CD4-positive, alpha-beta T cell treated with Interleukin-15 for 1 hour (primary cell): ENCODE measurements around the gene SIN3B.

Source experiments
- DNase-seq: peaks from one replicate; pipeline ENCODE4 v3.0.0-alpha.2; 2020

Gene SIN3B

DNA sequence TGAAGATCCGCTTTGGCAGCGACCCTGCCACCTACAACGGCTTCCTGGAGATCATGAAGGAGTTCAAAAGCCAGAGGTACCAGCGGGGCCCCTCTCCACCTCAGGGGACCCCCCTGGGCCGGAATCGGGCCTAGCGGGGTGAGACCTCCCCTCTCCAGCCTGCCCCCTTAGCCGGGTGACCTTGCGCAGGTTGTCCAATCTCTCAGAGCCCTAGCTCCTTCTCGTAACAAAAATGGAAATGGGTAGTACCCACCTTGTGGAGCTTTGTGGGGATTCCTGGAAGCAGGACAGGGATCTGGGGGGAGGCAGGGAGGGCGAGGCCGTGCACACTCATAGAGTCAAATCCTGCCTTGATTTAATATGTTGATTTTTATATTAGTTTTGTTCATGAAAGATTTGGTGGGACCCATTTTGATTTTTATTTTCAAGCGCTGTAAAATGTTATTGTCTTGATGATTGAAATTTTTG lies 658 bp downstream of the SIN3B start:
- DNase-seq, result no peak

DNA sequence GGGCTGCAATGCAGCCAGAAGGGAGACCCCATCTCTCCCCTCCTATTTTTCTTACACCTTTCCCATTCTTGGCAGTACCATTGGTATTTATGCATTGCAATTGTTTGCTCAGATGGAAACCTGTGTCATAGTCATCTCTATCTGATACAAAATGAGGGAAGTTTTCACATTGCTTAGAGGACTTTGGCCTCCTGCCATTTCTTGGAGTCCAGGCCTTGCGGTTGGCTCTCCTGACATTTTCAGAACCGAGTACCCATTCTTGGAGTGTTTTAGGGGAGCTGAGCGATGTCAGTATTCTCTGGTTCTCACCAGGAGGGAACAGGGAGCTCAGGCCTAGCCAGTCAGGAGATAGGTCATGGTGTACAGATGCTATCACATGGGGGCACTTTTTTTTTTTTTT lies 1.5 kb downstream of the SIN3B start:
- DNase-seq, result no peak

DNA sequence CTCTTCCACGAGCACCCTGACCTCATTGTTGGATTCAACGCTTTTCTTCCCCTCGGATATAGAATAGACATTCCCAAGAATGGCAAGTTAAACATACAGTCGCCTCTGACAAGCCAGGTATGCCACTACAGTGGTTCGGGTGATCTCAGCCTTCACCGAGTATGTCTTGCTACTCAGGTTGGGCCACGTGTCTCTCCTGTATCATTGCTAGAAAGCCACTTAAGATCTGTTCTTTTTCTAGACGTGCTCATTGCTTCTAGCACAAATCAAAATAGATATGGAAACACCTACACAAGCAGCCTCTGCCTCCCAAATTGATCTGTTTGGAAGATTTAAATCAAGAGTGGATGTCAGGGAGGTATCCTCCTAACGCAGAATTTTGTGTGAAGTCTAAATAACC lies 2.3 kb downstream of the SIN3B start:
- no peak for DNase-seq

GRCh38 chr19:16834747-16835146 lies 5.5 kb downstream of the SIN3B start:
- no peak for DNase-seq

GRCh38 chr19:16836115-16837034 lies 7.2 kb downstream of the SIN3B start:
- DNase-seq, result peak; percentile 70

DNA sequence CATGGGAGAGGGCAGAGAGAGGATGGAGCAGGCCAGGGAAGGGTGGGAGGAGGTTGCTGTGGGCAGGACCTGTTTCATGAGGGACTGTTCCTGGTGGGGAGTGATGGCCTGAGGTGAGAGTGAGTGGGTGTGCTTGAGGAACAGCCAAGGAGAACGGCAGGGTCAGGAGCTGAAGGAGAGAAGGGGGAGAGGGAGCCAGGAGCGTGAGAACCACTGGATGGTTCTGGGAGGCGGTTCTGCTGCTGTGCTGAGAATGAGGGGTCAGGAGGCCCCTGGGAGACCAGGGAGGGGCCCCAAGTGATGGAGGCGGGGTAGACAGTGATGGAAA lies 7.8 kb downstream of the SIN3B start:
- DNase-seq, result no peak

- no peak for DNase-seq
Measured at GRCh38 chr19:16841391-16841926, 12.3 kb downstream of the SIN3B start.

GRCh38 chr19:16846901-16847300 lies 17.7 kb downstream of the SIN3B start:
- no peak for DNase-seq

GRCh38 chr19:16847430-16847829 lies 18.2 kb downstream of the SIN3B start:
- DNase-seq, result no peak

DNA sequence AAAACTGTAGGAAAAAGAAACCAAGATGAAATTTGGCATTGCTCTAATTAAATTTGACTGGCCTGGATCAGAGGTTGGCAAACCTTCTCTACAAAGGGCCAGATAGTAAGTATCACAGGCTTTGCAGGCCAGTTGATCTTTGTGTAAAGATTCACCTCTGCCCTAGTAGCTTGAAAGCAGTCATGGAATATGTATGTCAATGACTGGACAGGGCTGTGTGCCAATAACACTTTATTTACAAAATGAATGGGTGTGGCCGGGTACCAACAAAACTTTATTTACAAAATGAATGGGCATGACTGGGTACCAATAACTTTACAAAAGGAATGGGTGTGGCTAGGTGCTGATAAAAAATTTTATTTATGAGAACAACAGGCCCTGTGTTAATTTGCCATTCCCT lies 20.0 kb downstream of the SIN3B start:
- DNase-seq, result no peak

DNA sequence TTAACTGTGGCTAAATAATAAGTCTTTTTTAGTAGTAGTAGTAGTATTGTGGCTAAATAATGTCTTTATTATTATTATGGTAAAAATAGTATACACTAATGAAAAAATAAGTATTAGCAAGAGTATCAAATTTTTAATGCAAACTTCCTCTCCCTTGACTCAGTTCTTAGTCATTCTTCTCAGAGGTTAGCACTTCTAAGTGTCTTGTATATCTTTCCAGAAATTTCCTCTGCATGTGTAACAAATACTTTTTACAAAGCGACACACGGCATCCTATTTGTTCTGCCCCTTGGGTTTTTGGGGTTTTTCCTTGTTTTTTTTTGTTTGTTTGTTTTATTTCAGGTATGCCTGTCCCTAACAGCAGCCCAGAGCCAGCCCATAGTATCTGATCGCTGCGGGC lies 20.9 kb downstream of the SIN3B start:
- no peak for DNase-seq

DNA sequence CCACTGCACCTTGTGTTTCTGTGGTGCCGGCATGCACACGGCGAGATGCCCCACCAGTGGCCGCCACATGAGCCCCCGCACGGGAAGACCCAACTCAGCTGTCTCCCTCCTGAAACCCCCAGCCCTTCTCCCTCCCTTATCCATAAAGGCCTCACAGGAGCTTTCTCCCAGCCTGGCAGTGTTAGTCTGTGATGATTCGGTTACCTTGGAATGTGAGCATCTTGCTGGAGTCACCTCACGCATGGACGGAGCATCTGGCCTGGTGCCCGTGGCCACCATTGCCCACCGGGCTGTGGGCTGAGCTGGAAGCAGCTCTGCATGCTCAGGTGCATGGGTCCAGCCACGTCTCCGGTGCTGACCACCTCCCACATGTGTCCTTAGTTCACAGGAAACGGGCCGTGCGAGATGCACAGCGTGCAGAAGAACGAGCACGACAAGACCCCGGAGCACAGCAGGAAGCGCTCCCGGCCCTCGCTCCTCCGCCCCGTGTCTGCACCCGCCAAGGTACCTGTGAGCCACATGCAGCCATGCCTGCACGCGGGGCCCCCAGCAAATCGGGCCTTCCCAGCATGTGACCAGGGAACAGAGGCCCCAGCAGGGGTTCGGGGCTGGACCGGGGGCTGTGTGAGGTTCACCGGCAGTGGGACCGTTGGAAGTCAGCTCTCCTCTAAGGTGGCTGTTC lies 22.0 kb downstream of the SIN3B start:
- DNase-seq, result no peak

- DNase-seq, result no peak
Measured at GRCh38 chr19:16853066-16853465, 23.9 kb downstream of the SIN3B start.

GRCh38 chr19:16856091-16856490 lies 26.9 kb downstream of the SIN3B start:
- DNase-seq, result no peak

DNA sequence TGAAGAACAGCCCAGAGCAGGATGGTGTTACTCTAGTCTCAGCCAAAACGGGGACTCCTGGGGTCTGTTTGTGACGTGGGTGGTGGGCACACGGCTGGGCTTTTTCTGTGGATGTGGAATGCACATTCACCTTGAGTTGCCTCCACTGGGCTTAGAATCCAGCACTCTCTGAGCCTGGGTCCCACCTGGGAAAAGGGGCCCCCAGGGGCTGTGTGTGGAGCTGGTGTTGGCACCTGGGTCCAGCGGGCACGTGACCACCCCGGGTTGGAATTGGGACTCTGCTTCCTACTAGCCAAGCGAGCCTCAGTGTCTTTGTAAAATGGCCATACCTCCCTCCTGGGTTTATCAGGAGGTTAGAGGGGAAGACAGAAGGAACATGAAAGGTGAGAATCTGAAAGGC lies 30.4 kb downstream of the SIN3B start:
- no peak for DNase-seq

DNA sequence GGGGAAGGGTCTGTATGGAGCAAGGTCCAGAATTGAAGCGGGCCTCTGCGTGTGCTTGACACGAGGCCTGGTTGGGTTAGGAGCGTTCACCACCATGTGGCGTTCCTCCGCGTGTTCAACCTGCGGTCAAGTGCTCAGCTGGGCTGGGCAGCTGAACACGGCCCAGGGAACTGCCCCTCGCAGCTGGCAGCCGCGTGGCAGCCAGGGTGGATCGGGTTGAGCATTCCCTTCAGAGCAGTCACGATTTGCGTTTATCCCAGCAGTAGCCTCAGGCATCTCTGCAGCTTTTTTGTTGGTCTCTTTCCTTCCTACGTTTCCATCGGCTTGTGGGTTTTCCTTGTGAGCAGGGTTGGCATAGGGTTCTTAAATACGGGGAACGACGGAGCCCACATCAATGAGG lies 30.9 kb downstream of the SIN3B start:
- no peak for DNase-seq

DNA sequence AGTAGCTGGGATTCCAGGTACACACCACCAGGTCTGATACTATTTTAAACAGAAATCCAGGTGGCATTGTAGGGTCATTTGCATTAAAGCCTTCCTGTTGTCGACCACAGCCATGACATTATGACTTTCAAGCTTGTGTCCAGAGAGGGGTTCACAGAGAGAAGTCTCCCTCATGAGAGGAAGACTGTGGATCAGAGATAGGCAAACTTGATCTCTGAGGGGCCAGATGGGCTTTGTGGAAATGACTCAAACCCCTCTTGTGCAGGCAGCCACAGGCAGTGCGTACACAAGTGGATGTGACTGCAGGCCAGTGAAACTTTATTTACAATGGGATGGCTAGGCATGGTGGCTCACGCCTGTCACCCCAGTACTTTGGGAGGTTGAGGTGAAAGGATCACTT lies 31.8 kb downstream of the SIN3B start:
- no peak for DNase-seq

DNA sequence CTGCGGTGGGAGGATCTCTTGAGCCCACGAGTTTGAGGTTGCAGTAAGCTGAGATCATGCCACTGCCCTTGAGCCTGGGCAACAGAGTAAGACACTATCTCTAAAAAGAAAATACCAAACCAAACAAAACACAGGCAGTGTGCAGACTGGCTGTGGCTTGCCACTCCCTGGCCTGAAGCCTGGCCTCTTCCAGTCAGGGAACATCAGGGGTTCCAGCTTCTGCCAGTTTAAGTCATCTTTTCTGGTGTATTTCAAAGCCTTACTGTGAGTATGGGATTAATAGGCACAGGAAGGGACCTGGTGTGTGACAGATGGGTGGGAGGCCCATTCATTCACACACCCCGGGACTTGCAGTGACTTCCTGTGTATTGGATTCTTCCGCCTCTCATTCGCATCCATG lies 32.6 kb downstream of the SIN3B start:
- DNase-seq, result no peak

DNA sequence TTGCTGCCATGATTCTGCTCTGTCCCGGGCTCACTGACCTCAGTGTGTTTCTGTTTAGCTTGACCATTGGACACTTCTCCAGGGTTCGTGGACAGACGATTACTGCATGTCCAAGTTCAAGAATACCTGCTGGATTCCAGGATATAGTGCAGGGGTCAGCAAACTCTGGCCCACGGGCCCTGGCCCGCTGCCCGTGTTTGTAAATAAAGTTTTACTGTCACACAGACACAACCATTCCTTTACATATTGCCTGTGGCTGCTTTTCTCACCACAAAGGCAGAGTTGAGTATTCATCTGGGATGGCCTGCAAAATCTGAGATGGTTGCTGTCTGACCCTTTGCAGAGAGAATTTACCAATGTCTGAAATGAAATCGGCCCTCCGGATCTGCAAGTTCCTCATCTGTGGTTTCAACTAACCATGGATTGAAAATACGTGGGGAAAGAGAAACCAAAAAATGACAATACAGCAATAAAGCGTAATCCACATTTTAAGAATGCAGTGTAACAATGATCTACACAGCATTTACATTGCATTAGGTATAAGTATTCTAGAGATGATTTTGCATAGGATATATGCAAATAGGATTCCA lies 33.7 kb downstream of the SIN3B start:
- DNase-seq, result no peak

- DNase-seq, result no peak
Measured at GRCh38 chr19:16867211-16867610, 38.0 kb downstream of the SIN3B start.

- DNase-seq, result no peak
Measured at GRCh38 chr19:16868423-16869130, 39.4 kb downstream of the SIN3B start.

GRCh38 chr19:16869331-16869972 lies 40.3 kb downstream of the SIN3B start:
- DNase-seq, result no peak

GRCh38 chr19:16871871-16872270 lies 42.7 kb downstream of the SIN3B start:
- no peak for DNase-seq
